ENCODE measurements around the gene NTM. TPM values are rescaled to one million over a fixed set of nuclear protein-coding genes. Genes with fewer than 3 reads are reported as not detected.

Gene NTM
- total RNA-seq, 4 donors from 2014 or later, result 0.78 to 1.1 (median 0.88) TPM; not detected in 1

DNA sequence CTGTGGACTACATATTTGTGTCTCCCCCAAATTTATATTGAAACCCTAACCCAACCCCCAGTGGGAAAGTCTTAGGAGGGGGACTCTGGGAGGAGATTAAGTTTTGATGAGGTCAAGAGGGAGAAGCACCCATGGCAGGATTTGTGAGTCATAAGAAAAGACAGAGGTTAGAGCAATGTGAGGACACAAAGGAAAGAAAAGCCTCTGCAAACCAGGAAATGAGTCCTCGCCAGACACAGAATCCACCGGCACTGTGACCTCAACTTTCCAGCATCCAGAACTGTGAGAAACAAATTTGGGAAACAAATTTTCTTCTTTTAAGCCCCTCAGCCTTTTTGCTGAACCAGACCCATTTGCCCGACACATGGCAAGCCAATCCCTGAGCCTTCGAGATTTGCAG lies 397.0 kb downstream of the NTM start:
- H3K36me3 ChIP-seq, result no peaks in the 10 kb centered on the region
- no peak for DNase-seq
- H3K27me3 ChIP-seq, result no peaks in the 10 kb centered on the region
- intact Hi-C loops (cut with DNase I), result no loop called here
- H3K9me3 ChIP-seq, result no peaks in the 10 kb centered on the region
- TF ChIP-seq POLR2A (IDR thresholded peaks at IDR 0.05), result no peak
- TF ChIP-seq, protein P1, sequence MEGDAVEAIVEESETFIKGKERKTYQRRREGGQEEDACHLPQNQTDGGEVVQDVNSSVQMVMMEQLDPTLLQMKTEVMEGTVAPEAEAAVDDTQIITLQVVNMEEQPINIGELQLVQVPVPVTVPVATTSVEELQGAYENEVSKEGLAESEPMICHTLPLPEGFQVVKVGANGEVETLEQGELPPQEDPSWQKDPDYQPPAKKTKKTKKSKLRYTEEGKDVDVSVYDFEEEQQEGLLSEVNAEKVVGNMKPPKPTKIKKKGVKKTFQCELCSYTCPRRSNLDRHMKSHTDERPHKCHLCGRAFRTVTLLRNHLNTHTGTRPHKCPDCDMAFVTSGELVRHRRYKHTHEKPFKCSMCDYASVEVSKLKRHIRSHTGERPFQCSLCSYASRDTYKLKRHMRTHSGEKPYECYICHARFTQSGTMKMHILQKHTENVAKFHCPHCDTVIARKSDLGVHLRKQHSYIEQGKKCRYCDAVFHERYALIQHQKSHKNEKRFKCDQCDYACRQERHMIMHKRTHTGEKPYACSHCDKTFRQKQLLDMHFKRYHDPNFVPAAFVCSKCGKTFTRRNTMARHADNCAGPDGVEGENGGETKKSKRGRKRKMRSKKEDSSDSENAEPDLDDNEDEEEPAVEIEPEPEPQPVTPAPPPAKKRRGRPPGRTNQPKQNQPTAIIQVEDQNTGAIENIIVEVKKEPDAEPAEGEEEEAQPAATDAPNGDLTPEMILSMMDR (IDR thresholded peaks at IDR 0.05), result no peak
- H3K4me3 ChIP-seq (replicated peaks in 1 of 3), result no peak overlapping the region
- H3K27ac ChIP-seq, result no peak overlapping the region
- 80 to 93% methylated on average over 4 of the region's 4 CpGs for WGBS, 2 donors
- H3K4me1 ChIP-seq, result no peaks in the 10 kb centered on the region

GRCh38 chr11:131770801-131771200 lies 400.4 kb downstream of the NTM start:
- 78 to 84% methylated on average over 5 of the region's 5 CpGs for WGBS, 2 donors
- Histone ChIP-seq H3K27me3 (no peaks in the 10 kb centered on the region), H3K4me3 (replicated peaks in 1 of 3) (no peak overlapping the region), H3K36me3 (no peaks in the 10 kb centered on the region), H3K4me1 (no peaks in the 10 kb centered on the region), H3K27ac (no peak overlapping the region), H3K9me3 (no peaks in the 10 kb centered on the region)
- TF ChIP-seq POLR2A (IDR thresholded peaks at IDR 0.05), result no peak
- TF ChIP-seq, protein P1 (IDR thresholded peaks at IDR 0.05), result no peak
- intact Hi-C loops (cut with DNase I), result no loop called here
- no peak for DNase-seq

DNA sequence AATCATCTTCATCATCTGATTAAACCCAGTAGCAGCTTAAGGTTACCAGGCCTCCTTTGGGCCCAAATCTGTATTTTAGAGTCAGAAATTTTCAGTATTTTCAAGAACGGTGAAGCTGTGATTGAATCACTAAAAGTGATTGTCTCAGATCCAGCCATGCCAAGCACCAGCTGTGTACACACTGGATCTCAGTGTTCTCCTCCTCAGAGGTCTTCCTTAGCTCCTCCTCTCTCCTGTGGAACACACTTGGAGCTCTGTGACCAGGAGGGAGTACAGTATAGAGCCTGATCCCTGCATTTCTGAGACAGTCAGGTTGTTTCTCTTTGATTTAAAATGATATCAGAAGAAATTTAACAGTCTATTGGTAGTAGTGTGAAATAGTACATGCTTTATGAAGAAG lies 401.1 kb downstream of the NTM start:
- Histone ChIP-seq H3K4me3 (replicated peaks in 1 of 3) (no peak overlapping the region), H3K36me3 (no peaks in the 10 kb centered on the region), H3K27ac (no peak overlapping the region), H3K27me3 (no peaks in the 10 kb centered on the region), H3K9me3 (no peaks in the 10 kb centered on the region), H3K4me1 (no peaks in the 10 kb centered on the region)
- 68 to 88% methylated on average over 1 of the region's 1 CpG for WGBS, 2 donors
- DNase-seq, result no peak
- intact Hi-C loops (cut with DNase I), result no loop called here
- no peak for TF ChIP-seq POLR2A (IDR thresholded peaks at IDR 0.05)

GRCh38 chr11:131773626-131774025 lies 403.2 kb downstream of the NTM start:
- Histone ChIP-seq H3K9me3 (no peaks in the 10 kb centered on the region), H3K27ac (no peak overlapping the region), H3K36me3 (no peaks in the 10 kb centered on the region), H3K4me1 (no peaks in the 10 kb centered on the region), H3K27me3 (no peaks in the 10 kb centered on the region), H3K4me3 (replicated peaks in 1 of 3) (no peak overlapping the region)
- no peak for DNase-seq
- 93 to 94% methylated on average over 6 of the region's 6 CpGs for WGBS, 2 donors
- intact Hi-C loops (cut with DNase I), result no loop called here
- TF ChIP-seq, protein P1 (IDR thresholded peaks at IDR 0.05), result no peak
- no peak for TF ChIP-seq POLR2A (IDR thresholded peaks at IDR 0.05)

DNA sequence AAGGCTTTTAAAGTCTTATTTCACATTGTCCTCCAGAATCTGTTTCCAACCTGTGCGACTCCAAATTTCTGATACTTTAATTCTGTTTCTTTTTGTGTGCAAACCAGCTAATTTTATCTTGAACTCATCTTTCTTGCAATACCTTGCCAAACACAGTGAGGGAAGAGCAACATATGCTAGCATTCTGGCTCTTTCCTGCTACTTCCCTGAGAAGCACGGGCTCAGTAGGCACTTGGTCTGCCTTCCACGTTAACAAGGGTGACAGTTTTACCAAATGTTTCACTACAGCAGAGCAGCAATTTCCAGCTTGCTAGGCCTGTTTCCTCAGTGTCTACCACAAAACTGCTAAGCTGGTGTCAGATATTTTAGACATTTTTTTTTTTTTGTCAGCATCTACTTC lies 405.8 kb downstream of the NTM start:
- Histone ChIP-seq H3K4me3 (replicated peaks in 1 of 3) (no peak overlapping the region), H3K27me3 (no peaks in the 10 kb centered on the region), H3K27ac (no peak overlapping the region), H3K4me1 (no peaks in the 10 kb centered on the region), H3K9me3 (no peaks in the 10 kb centered on the region), H3K36me3 (no peaks in the 10 kb centered on the region)
- WGBS, 2 donors, result 81 to 83% methylated on average over 3 of the region's 3 CpGs
- TF ChIP-seq, protein P1 (IDR thresholded peaks at IDR 0.05), result no peak
- TF ChIP-seq POLR2A (IDR thresholded peaks at IDR 0.05), result no peak
- intact Hi-C loops (cut with DNase I), result no loop called here
- DNase-seq, result no peak

DNA sequence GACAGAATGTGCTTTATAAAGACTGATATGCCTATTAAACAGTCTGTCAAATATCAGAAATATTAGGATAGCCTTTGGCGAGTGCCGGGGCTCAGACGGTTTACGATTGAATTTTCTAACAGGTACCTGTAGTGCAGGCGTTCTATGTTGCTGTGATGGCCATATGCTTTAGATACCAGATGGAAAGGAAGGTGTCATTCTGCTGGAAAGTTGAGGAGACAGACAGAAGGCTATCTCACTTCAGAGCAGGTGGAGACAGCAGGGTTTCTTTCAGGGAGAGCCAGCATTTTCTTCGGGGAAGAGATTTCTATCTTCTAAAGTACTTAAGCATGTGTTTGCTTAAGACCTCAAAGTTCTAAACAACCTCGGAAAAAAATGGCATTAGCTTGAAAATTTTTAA lies 415.4 kb downstream of the NTM start:
- 68 to 69% methylated on average over 7 of the region's 7 CpGs for WGBS, 2 donors
- no peak overlapping the region for H3K27ac ChIP-seq
- TF ChIP-seq POLR2A (IDR thresholded peaks at IDR 0.05), result no peak
- TF ChIP-seq, protein P1 (IDR thresholded peaks at IDR 0.05), result no peak

More for the DNA sequence above, 415.4 kb downstream of the NTM start:
- Histone ChIP-seq H3K4me1 (no peaks in the 10 kb centered on the region), H3K9me3 (no peaks in the 10 kb centered on the region), H3K4me3 (replicated peaks in 1 of 3) (no peak overlapping the region), H3K27me3 (no peaks in the 10 kb centered on the region), H3K36me3 (no peaks in the 10 kb centered on the region)
- intact Hi-C loops (cut with DNase I), result no loop called here
- DNase-seq, result no peak
